GM18907 (cell line): Measurements from ENCODE around the gene GRIN1.

Source experiments
- ATAC-seq: cut with Tn5 transposase; IDR thresholded peaks from one replicate; pipeline ENCODE4 v1.9.1; 2021; ENCODE audit warnings: mild to moderate bottlenecking, moderate library complexity; ENCODE audit not compliant: unreplicated experiment

The GRIN1 gene

GRCh38 chr9:137145731-137146526 is 7.0 kb downstream of the GRIN1 start:
- no peak for ATAC-seq

- ATAC-seq, result no peak
Observed at GRCh38 chr9:137146527-137146918, 7.6 kb downstream of the GRIN1 start.

GRCh38 chr9:137147091-137147792 is 8.3 kb downstream of the GRIN1 start:
- ATAC-seq, result no peak

- ATAC-seq, result no peak
Observed at GRCh38 chr9:137147793-137148160, 8.8 kb downstream of the GRIN1 start.

- ATAC-seq, result no peak
Observed at GRCh38 chr9:137148242-137148641, 9.3 kb downstream of the GRIN1 start.

GRCh38 chr9:137148661-137149060 is 9.7 kb downstream of the GRIN1 start:
- ATAC-seq, result no peak

GRCh38 chr9:137149363-137149762 is 10.4 kb downstream of the GRIN1 start:
- ATAC-seq, result no peak

- ATAC-seq, result peak; percentile 16
Observed at GRCh38 chr9:137149942-137150616, 11.1 kb downstream of the GRIN1 start.

- ATAC-seq, result peak; percentile 41
Observed at GRCh38 chr9:137150617-137151457, 11.9 kb downstream of the GRIN1 start.

GRCh38 chr9:137152844-137153405 is 14.0 kb downstream of the GRIN1 start:
- no peak for ATAC-seq

GRCh38 chr9:137156567-137157375 is 17.8 kb downstream of the GRIN1 start:
- no peak for ATAC-seq

GRCh38 chr9:137157618-137158415 is 18.9 kb downstream of the GRIN1 start:
- no peak for ATAC-seq

- no peak for ATAC-seq
Observed at GRCh38 chr9:137158625-137159024, 19.7 kb downstream of the GRIN1 start.

GRCh38 chr9:137159105-137160053 is 20.4 kb downstream of the GRIN1 start:
- ATAC-seq, result no peak

- no peak for ATAC-seq
Observed at GRCh38 chr9:137160054-137160425, 21.1 kb downstream of the GRIN1 start.

GRCh38 chr9:137160716-137161557 is 22.0 kb downstream of the GRIN1 start:
- ATAC-seq, result no peak
